DOHH2 (cell line): ENCODE data around the gene FABP7.

Experiments used
- H3F3A ChIP-seq: fragments of 200-600 bp; sonication (generic), shearing (Covaris generic); 2 replicates; pipeline ENCODE4 v1.6.0; 2016; ENCODE audit warnings: antibody characterized with exemption, mild to moderate bottlenecking; ENCODE audit not compliant: control insufficient read depth, insufficient read depth
- H3K27ac ChIP-seq: fragments of 200-600 bp; sonication (generic); 2 replicates; pipeline ENCODE4 v1.5.1; 2014; ENCODE audit warnings: low read depth, mild to moderate bottlenecking, low read length, moderate library complexity
- H3K27me3 ChIP-seq: fragments of 200-600 bp; sonication (generic); 2 replicates; pipeline ENCODE4 v1.6.1; 2014; ENCODE audit warnings: mild to moderate bottlenecking, low read length, mixed read lengths; ENCODE audit not compliant: control insufficient read depth
- H3K36me3 ChIP-seq: fragments of 200-600 bp; sonication (generic); 2 replicates; pipeline ENCODE4 v1.6.1; 2014; ENCODE audit warnings: mild to moderate bottlenecking, low read length, moderate library complexity, mixed read lengths; ENCODE audit not compliant: control insufficient read depth
- H3K4me1 ChIP-seq: fragments of 200-600 bp; sonication (generic); 2 replicates; pipeline ENCODE4 v1.6.1; 2014; ENCODE audit warnings: mild to moderate bottlenecking, low read length, mixed read lengths; ENCODE audit not compliant: control insufficient read depth
- H3K4me2 ChIP-seq: fragments of 200-600 bp; sonication (generic); 2 replicates; pipeline ENCODE4 v1.6.0; 2014; ENCODE audit warnings: mild to moderate bottlenecking, low read length, moderate library complexity
- H3K4me3 ChIP-seq: fragments of 200-600 bp; sonication (generic); 2 replicates; pipeline ENCODE4 v1.5.1; 2014; ENCODE audit warnings: mild to moderate bottlenecking, low read length, mixed read lengths
- H3K79me2 ChIP-seq: fragments of 200-600 bp; sonication (generic); 2 replicates; pipeline ENCODE4 v1.6.1; 2014; ENCODE audit warnings: mild to moderate bottlenecking, low read length, mixed read lengths; ENCODE audit not compliant: control insufficient read depth
- H3K9me2 ChIP-seq: fragments of 200-600 bp; sonication (generic); replicated peaks from 2 replicates; pipeline ENCODE4 v1.6.1; 2014; ENCODE audit warnings: mild to moderate bottlenecking, low read length, mixed read lengths; ENCODE audit not compliant: control insufficient read depth
- H3K9me3 ChIP-seq: fragments of 200-600 bp; sonication (generic); 2 replicates; pipeline ENCODE4 v1.6.1; 2014; ENCODE audit warnings: antibody characterized with exemption, low read length, mixed read lengths; ENCODE audit not compliant: control insufficient read depth, insufficient read depth
- H4K20me1 ChIP-seq: fragments of 200-600 bp; sonication (generic); 2 replicates; pipeline ENCODE4 v1.6.0; 2014; ENCODE audit warnings: low read depth, mild to moderate bottlenecking, antibody characterized with exemption, low read length, moderate library complexity; ENCODE audit not compliant: control insufficient read depth, insufficient read depth
- CTCF ChIP-seq: fragments of 200-600 bp; sonication (generic); IDR thresholded peaks from one replicate; pipeline ENCODE4 v1.5.1; 2014; ENCODE audit warnings: antibody characterized with exemption, mild to moderate bottlenecking, low read depth, low read length; ENCODE audit not compliant: poor library complexity, severe bottlenecking
- EZH2phosphoT487 ChIP-seq: fragments of 200-600 bp; sonication (generic); IDR thresholded peaks from 2 replicates; pipeline ENCODE4 v1.6.1; 2017; ENCODE audit warnings: borderline replicate concordance, mild to moderate bottlenecking, antibody characterized with exemption, low read length, moderate library complexity, mixed read lengths

The FABP7 gene

DNA sequence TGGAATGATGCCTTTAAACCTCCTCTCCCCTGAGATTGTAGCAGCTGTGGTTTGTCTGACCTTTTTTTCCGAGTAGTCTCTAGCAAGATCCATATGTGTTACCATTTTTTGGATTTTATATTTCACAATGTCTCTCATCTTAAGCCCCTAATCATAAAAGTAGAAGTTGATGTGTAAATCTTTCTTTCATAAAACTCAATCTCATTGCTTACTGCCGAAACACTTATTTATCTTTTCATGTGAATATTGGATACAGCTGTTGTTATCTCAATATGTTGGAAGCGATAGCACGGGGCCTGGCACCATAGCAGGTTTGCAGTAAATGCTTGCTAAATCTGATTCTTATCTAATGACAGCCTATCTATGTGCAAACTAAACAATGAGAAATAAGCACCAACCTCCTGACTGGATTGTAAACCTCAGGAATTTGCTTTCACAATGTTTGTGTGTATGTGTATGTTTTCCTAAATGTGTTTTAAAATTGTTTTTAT lies 23.7 kb downstream of the FABP7 start:
- no peaks in the 10 kb centered on the region for H3K36me3 ChIP-seq
- no peaks in the 10 kb centered on the region for H3K4me1 ChIP-seq
- no peaks in the 10 kb centered on the region for H3K79me2 ChIP-seq
- no peaks in the 10 kb centered on the region for H3F3A ChIP-seq
- H3K9me3 ChIP-seq: no peaks in the 10 kb centered on the region
- H3K27ac ChIP-seq: no peak overlapping the region
- no peaks in the 10 kb centered on the region for H3K9me2 ChIP-seq
- H3K27me3 ChIP-seq: no peaks in the 10 kb centered on the region
- H3K4me3 ChIP-seq: no peak overlapping the region
- no peak for TF ChIP-seq CTCF
- no peak for TF ChIP-seq EZH2phosphoT487
- no peaks in the 10 kb centered on the region for H4K20me1 ChIP-seq
- no peak overlapping the region for H3K4me2 ChIP-seq

- no peak overlapping the region for H3K4me3 ChIP-seq
- no peaks in the 10 kb centered on the region for H3K4me1 ChIP-seq
- H3K9me2 ChIP-seq: no peaks in the 10 kb centered on the region
- no peaks in the 10 kb centered on the region for H3K9me3 ChIP-seq
- H3F3A ChIP-seq: no peaks in the 10 kb centered on the region
- TF ChIP-seq EZH2phosphoT487 (no peak), CTCF (no peak)
- no peaks in the 10 kb centered on the region for H3K79me2 ChIP-seq
- no peaks in the 10 kb centered on the region for H3K27me3 ChIP-seq
- no peaks in the 10 kb centered on the region for H3K36me3 ChIP-seq
- H3K4me2 ChIP-seq: no peak overlapping the region
- no peak overlapping the region for H3K27ac ChIP-seq
- H4K20me1 ChIP-seq: no peaks in the 10 kb centered on the region
Measured at GRCh38 chr6:122804962-122805485, 25.5 kb downstream of the FABP7 start.

GRCh38 chr6:122806291-122806690 lies 26.8 kb downstream of the FABP7 start:
- H3K9me3 ChIP-seq: no peaks in the 10 kb centered on the region
- no peaks in the 10 kb centered on the region for H3K4me1 ChIP-seq
- no peaks in the 10 kb centered on the region for H3F3A ChIP-seq
- H3K27ac ChIP-seq: no peak overlapping the region
- H3K9me2 ChIP-seq: no peaks in the 10 kb centered on the region
- no peaks in the 10 kb centered on the region for H4K20me1 ChIP-seq
- no peak overlapping the region for H3K4me3 ChIP-seq
- no peaks in the 10 kb centered on the region for H3K27me3 ChIP-seq
- no peak for TF ChIP-seq EZH2phosphoT487
- TF ChIP-seq CTCF: no peak
- H3K79me2 ChIP-seq: no peaks in the 10 kb centered on the region
- H3K4me2 ChIP-seq: no peak overlapping the region
- H3K36me3 ChIP-seq: no peaks in the 10 kb centered on the region
